HEK293 (cell line): ENCODE measurements around the gene ARL15.

Experiments used
- CTCF ChIA-PET: fragments of 350-600 bp; formaldehyde crosslinking; extraction: SDS; loops from one replicate; lab custom pipeline; 2021; ENCODE audit warnings: antibody characterized with exemption; lab: Yijun Ruan, JAX
- POLR2A ChIA-PET: fragments of 300-600 bp; formaldehyde crosslinking; extraction: SDS; loops from one replicate; lab custom pipeline; 2020; ENCODE audit warnings: antibody characterized with exemption, inconsistent platforms; lab: Yijun Ruan, JAX
- H3K27ac ChIP-seq: fragments of 200-500 bp; sonication (Bioruptor generic); 2 replicates; pipeline ENCODE4 v1.5.1; 2014; ENCODE audit warnings: low read depth, low read length, control low read depth, inconsistent platforms; ENCODE audit errors: extremely low read depth
- H3K36me3 ChIP-seq, 2 experiments: fragments of 200-500 bp in 1 of 2; sonication (Bioruptor generic) in 1 of 2; 1 replicate in 1 of 2; 2 replicates in 1 of 2; pipeline ENCODE4 v1.5.1; 2014 to 2017; ENCODE audit warnings: inconsistent platforms in 2 of 2, low read length in 2 of 2; ENCODE audit not compliant: control insufficient read depth in 2 of 2, insufficient read depth in 1 of 2
- H3K4me1 ChIP-seq: fragments of 200-500 bp; sonication (Bioruptor generic); 2 replicates; pipeline ENCODE4 v1.5.1; 2014; ENCODE audit warnings: mild to moderate bottlenecking, low read length, inconsistent platforms; ENCODE audit not compliant: control insufficient read depth, insufficient read depth
- H3K4me3 ChIP-seq: 2 replicates; pipeline ENCODE4 v1.5.1; 2011; ENCODE audit warnings: low read depth, mild to moderate bottlenecking, control low read depth, low read length, moderate library complexity
- H3K9me3 ChIP-seq: fragments of 200-500 bp; sonication (Bioruptor generic); 2 replicates; pipeline ENCODE4 v1.5.1; 2014; ENCODE audit warnings: low read depth, low read length, inconsistent platforms; ENCODE audit not compliant: control insufficient read depth, insufficient read depth
- ZEB2 ChIP-seq: fragments of 450-650 bp; formaldehyde crosslinking; IDR thresholded peaks from 2 replicates; pipeline ENCODE4 v1.5.1; 2016; ENCODE audit warnings: missing biosample characterization, missing genetic modification characterization
- ZNF10 ChIP-seq: fragments of 450-650 bp; formaldehyde crosslinking; IDR thresholded peaks from 2 replicates; pipeline ENCODE4 v1.5.1; 2017; ENCODE audit warnings: missing biosample characterization, missing genetic modification characterization
- ZNF138 ChIP-seq: fragments of 450-650 bp; formaldehyde crosslinking; IDR thresholded peaks from 2 replicates; pipeline ENCODE4 v1.5.1; 2016; ENCODE audit warnings: missing biosample characterization, missing genetic modification characterization, borderline replicate concordance
- ZNF140 ChIP-seq: fragments of 450-650 bp; formaldehyde crosslinking; IDR thresholded peaks from 2 replicates; pipeline ENCODE4 v1.5.1; 2016; ENCODE audit warnings: missing biosample characterization, missing genetic modification characterization
- ZNF174 ChIP-seq: fragments of 450-650 bp; formaldehyde crosslinking; IDR thresholded peaks from 2 replicates; pipeline ENCODE4 v1.5.0; 2017; ENCODE audit warnings: missing biosample characterization, mild to moderate bottlenecking, missing genetic modification characterization
- ZNF184 ChIP-seq: fragments of 450-650 bp; IDR thresholded peaks from 2 replicates; pipeline ENCODE4 v1.5.1; 2018; ENCODE audit warnings: missing biosample characterization, mild to moderate bottlenecking, missing genetic modification characterization
- ZNF600 ChIP-seq: fragments of 450-650 bp; formaldehyde crosslinking; IDR thresholded peaks from 2 replicates; pipeline ENCODE4 v1.5.1; 2016; ENCODE audit warnings: missing biosample characterization, missing genetic modification characterization
- ZNF707 ChIP-seq: fragments of 450-650 bp; formaldehyde crosslinking; IDR thresholded peaks from 2 replicates; pipeline ENCODE4 v1.5.1; 2016; ENCODE audit warnings: missing biosample characterization, missing genetic modification characterization
- ZSCAN30 ChIP-seq: fragments of 450-650 bp; IDR thresholded peaks from 2 replicates; pipeline ENCODE4 v1.5.1; 2018; ENCODE audit warnings: missing biosample characterization, mild to moderate bottlenecking, missing genetic modification characterization, moderate library complexity
- TF ChIP-seq, protein P1 (sequence below): fragments of 450-650 bp; IDR thresholded peaks from 2 replicates; pipeline ENCODE4 v1.5.1; 2018; ENCODE audit warnings: missing biosample characterization, missing genetic modification characterization
- TF ChIP-seq, protein P2 (sequence below): fragments of 450-650 bp; formaldehyde crosslinking; IDR thresholded peaks from 2 replicates; pipeline ENCODE4 v1.5.1; 2016; ENCODE audit warnings: missing biosample characterization, missing genetic modification characterization
- TF ChIP-seq, protein P3 (sequence below): fragments of 450-650 bp; formaldehyde crosslinking; IDR thresholded peaks from 2 replicates; pipeline ENCODE4 v1.5.1; 2016; ENCODE audit warnings: missing biosample characterization, missing genetic modification characterization
- TF ChIP-seq, protein P4 (sequence below): fragments of 450-650 bp; formaldehyde crosslinking; IDR thresholded peaks from 2 replicates; pipeline ENCODE4 v1.5.1; 2016; ENCODE audit warnings: missing biosample characterization, missing genetic modification characterization
- TF ChIP-seq, protein P5 (sequence below): fragments of 450-650 bp; formaldehyde crosslinking; IDR thresholded peaks from 2 replicates; pipeline ENCODE4 v1.5.1; 2016; ENCODE audit warnings: missing biosample characterization, missing genetic modification characterization, borderline replicate concordance
- TF ChIP-seq, protein P6 (sequence below): fragments of 450-650 bp; formaldehyde crosslinking; IDR thresholded peaks from 2 replicates; pipeline ENCODE4 v1.5.1; 2017; ENCODE audit warnings: missing biosample characterization, missing genetic modification characterization

The ARL15 gene

DNA sequence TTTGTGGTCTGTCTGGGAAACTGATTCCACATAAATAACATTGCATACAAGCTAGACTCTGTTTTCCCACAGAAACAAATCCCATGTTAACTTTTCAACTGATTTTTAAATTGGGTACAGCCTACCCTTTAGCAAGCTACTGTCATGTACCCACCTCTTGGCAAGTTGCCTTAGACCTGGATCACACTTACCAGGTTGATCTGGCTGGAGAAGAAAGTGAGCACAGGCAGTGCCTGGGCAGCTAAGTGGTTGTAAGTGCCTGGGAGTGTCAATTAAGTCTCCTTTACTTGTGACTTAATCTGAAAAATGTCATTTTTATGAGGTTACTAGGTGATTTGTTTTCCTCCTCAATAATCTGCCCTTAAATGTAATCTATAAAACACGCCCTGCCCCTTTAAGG lies 336.4 kb downstream of the ARL15 start:
- Histone ChIP-seq H3K4me3 (no peak overlapping the region), H3K4me1 (no peaks in the 10 kb centered on the region), H3K36me3 (no peaks in the 10 kb centered on the region; a peak in 1 of 3 replicates), H3K9me3 (no peaks in the 10 kb centered on the region), H3K27ac (no peak overlapping the region)
- POLR2A ChIA-PET = no interaction called here
- CTCF ChIA-PET = no interaction called here
- TF ChIP-seq ZNF184 (tag by site-specific recombination) = no peak
- TF ChIP-seq, protein P1, sequence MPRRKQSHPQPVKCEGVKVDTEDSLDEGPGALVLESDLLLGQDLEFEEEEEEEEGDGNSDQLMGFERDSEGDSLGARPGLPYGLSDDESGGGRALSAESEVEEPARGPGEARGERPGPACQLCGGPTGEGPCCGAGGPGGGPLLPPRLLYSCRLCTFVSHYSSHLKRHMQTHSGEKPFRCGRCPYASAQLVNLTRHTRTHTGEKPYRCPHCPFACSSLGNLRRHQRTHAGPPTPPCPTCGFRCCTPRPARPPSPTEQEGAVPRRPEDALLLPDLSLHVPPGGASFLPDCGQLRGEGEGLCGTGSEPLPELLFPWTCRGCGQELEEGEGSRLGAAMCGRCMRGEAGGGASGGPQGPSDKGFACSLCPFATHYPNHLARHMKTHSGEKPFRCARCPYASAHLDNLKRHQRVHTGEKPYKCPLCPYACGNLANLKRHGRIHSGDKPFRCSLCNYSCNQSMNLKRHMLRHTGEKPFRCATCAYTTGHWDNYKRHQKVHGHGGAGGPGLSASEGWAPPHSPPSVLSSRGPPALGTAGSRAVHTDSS (tag by site-specific recombination) = no peak
- no peak for TF ChIP-seq ZNF10
- TF ChIP-seq ZNF140 (tag by site-specific recombination) = no peak
- TF ChIP-seq, protein P2, sequence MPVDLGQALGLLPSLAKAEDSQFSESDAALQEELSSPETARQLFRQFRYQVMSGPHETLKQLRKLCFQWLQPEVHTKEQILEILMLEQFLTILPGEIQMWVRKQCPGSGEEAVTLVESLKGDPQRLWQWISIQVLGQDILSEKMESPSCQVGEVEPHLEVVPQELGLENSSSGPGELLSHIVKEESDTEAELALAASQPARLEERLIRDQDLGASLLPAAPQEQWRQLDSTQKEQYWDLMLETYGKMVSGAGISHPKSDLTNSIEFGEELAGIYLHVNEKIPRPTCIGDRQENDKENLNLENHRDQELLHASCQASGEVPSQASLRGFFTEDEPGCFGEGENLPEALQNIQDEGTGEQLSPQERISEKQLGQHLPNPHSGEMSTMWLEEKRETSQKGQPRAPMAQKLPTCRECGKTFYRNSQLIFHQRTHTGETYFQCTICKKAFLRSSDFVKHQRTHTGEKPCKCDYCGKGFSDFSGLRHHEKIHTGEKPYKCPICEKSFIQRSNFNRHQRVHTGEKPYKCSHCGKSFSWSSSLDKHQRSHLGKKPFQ (tag by site-specific recombination) = no peak
- TF ChIP-seq ZSCAN30 (tag by site-specific recombination) = no peak
- no peak for TF ChIP-seq ZNF174
- TF ChIP-seq, protein P3, sequence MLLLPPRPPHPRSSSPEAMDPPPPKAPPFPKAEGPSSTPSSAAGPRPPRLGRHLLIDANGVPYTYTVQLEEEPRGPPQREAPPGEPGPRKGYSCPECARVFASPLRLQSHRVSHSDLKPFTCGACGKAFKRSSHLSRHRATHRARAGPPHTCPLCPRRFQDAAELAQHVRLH (tag by site-specific recombination) = no peak
- no peak for TF ChIP-seq ZNF707 (tag by site-specific recombination)
- TF ChIP-seq ZEB2 = no peak
- TF ChIP-seq, protein P4, sequence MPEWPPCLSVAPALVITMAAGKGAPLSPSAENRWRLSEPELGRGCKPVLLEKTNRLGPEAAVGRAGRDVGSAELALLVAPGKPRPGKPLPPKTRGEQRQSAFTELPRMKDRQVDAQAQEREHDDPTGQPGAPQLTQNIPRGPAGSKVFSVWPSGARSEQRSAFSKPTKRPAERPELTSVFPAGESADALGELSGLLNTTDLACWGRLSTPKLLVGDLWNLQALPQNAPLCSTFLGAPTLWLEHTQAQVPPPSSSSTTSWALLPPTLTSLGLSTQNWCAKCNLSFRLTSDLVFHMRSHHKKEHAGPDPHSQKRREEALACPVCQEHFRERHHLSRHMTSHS (tag by site-specific recombination) = no peak
- no peak for TF ChIP-seq ZNF600 (tag by site-specific recombination)
- TF ChIP-seq, protein P5, sequence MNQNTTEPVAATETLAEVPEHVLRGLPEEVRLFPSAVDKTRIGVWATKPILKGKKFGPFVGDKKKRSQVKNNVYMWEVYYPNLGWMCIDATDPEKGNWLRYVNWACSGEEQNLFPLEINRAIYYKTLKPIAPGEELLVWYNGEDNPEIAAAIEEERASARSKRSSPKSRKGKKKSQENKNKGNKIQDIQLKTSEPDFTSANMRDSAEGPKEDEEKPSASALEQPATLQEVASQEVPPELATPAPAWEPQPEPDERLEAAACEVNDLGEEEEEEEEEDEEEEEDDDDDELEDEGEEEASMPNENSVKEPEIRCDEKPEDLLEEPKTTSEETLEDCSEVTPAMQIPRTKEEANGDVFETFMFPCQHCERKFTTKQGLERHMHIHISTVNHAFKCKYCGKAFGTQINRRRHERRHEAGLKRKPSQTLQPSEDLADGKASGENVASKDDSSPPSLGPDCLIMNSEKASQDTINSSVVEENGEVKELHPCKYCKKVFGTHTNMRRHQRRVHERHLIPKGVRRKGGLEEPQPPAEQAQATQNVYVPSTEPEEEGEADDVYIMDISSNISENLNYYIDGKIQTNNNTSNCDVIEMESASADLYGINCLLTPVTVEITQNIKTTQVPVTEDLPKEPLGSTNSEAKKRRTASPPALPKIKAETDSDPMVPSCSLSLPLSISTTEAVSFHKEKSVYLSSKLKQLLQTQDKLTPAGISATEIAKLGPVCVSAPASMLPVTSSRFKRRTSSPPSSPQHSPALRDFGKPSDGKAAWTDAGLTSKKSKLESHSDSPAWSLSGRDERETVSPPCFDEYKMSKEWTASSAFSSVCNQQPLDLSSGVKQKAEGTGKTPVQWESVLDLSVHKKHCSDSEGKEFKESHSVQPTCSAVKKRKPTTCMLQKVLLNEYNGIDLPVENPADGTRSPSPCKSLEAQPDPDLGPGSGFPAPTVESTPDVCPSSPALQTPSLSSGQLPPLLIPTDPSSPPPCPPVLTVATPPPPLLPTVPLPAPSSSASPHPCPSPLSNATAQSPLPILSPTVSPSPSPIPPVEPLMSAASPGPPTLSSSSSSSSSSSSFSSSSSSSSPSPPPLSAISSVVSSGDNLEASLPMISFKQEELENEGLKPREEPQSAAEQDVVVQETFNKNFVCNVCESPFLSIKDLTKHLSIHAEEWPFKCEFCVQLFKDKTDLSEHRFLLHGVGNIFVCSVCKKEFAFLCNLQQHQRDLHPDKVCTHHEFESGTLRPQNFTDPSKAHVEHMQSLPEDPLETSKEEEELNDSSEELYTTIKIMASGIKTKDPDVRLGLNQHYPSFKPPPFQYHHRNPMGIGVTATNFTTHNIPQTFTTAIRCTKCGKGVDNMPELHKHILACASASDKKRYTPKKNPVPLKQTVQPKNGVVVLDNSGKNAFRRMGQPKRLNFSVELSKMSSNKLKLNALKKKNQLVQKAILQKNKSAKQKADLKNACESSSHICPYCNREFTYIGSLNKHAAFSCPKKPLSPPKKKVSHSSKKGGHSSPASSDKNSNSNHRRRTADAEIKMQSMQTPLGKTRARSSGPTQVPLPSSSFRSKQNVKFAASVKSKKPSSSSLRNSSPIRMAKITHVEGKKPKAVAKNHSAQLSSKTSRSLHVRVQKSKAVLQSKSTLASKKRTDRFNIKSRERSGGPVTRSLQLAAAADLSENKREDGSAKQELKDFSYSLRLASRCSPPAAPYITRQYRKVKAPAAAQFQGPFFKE (tag by site-specific recombination) = no peak
- no peak for TF ChIP-seq ZNF138 (tag by site-specific recombination)
- TF ChIP-seq, protein P6, sequence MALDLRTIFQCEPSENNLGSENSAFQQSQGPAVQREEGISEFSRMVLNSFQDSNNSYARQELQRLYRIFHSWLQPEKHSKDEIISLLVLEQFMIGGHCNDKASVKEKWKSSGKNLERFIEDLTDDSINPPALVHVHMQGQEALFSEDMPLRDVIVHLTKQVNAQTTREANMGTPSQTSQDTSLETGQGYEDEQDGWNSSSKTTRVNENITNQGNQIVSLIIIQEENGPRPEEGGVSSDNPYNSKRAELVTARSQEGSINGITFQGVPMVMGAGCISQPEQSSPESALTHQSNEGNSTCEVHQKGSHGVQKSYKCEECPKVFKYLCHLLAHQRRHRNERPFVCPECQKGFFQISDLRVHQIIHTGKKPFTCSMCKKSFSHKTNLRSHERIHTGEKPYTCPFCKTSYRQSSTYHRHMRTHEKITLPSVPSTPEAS (tag by site-specific recombination) = no peak
